K562 (cell line): ENCODE results near the gene AGPAT3. TPM values are rescaled to one million over a fixed set of nuclear protein-coding genes. Genes with fewer than 3 reads are reported as not detected.

Source experiments
- BRD9 ChIP-seq: fragments of 450-650 bp; IDR thresholded peaks from 2 replicates; pipeline ENCODE4 v1.6.1; 2018; ENCODE audit warnings: low read depth; ENCODE audit not compliant: partially characterized antibody
- CCAR2 ChIP-seq: fragments of 200-400 bp; formaldehyde crosslinking; IDR thresholded peaks from 2 replicates; pipeline ENCODE4 v1.6.1; 2017; ENCODE audit warnings: mild to moderate bottlenecking, low read depth, low read length
- ETV5 ChIP-seq: sonication (generic); formaldehyde crosslinking; IDR thresholded peaks from 2 replicates; pipeline ENCODE4 v1.4.0; 2020; ENCODE audit warnings: low read depth, mild to moderate bottlenecking, missing genetic modification reagents
- FIP1L1 ChIP-seq: fragments of 200-400 bp; formaldehyde crosslinking; IDR thresholded peaks from 2 replicates; pipeline ENCODE4 v1.6.1; 2018; ENCODE audit warnings: mild to moderate bottlenecking, low read depth, low read length; ENCODE audit not compliant: poor library complexity, severe bottlenecking
- GATAD2B ChIP-seq: fragments of 450-650 bp; IDR thresholded peaks from 2 replicates; pipeline ENCODE4 v1.6.1; 2017; ENCODE audit warnings: mild to moderate bottlenecking, borderline replicate concordance
- HEY1 ChIP-seq: fragments of 250-450 bp; sonication (Bioruptor Pico); IDR thresholded peaks from 2 replicates; pipeline ENCODE4 v1.5.0; 2020; ENCODE audit warnings: mild to moderate bottlenecking, moderate library complexity, borderline replicate concordance
- HMGN3 ChIP-seq: IDR thresholded peaks from 2 replicates; pipeline ENCODE4 v1.6.1; 2011; ENCODE audit warnings: borderline replicate concordance, low read depth, mild to moderate bottlenecking, mixed read lengths, low read length; ENCODE audit not compliant: insufficient read length; ENCODE audit errors: extremely low read depth
- HNRNPL ChIP-seq: fragments of 200-400 bp; formaldehyde crosslinking; IDR thresholded peaks from 2 replicates; pipeline ENCODE4 v1.6.1; 2017; ENCODE audit warnings: low read depth, mild to moderate bottlenecking, low read length
- KAT7 ChIP-seq: sonication (generic); formaldehyde crosslinking; IDR thresholded peaks from 2 replicates; pipeline ENCODE4 v1.8.0; 2022; ENCODE audit warnings: missing genetic modification reagents, mild to moderate bottlenecking, borderline replicate concordance
- MTA2 ChIP-seq: fragments of 450-650 bp; IDR thresholded peaks from 2 replicates; pipeline ENCODE4 v1.6.1; 2016; ENCODE audit warnings: low read depth
- RAD21 ChIP-seq, 2 experiments: fragments of 250-450 bp in 1 of 2; fragments of 450-650 bp in 1 of 2; sonication (Bioruptor Pico) in 1 of 2; formaldehyde crosslinking in 1 of 2; IDR thresholded peaks in 1 of 2; conservative IDR thresholded peaks in 1 of 2; 2 replicates each; pipeline versions ENCODE4 v1.4.0 to v1.8.0; 2020 to 2022; ENCODE audit warnings: mild to moderate bottlenecking in 2 of 2, moderate library complexity in 1 of 2
- RB1 ChIP-seq: fragments of 450-650 bp; IDR thresholded peaks from 2 replicates; pipeline ENCODE4 v1.6.1; 2017; ENCODE audit warnings: low read depth, mild to moderate bottlenecking
- RBBP5 ChIP-seq: fragments of 200-600 bp; sonication (generic); IDR thresholded peaks from 2 replicates; pipeline ENCODE4 v1.6.1; 2012; ENCODE audit warnings: borderline replicate concordance, mild to moderate bottlenecking, low read length, control low read depth, inconsistent platforms; ENCODE audit not compliant: insufficient read depth, poor library complexity, severe bottlenecking
- RBFOX2 ChIP-seq: fragments of 200-400 bp; formaldehyde crosslinking; IDR thresholded peaks from 2 replicates; pipeline ENCODE4 v1.6.1; 2017; ENCODE audit warnings: low read depth, mild to moderate bottlenecking, low read length, moderate library complexity
- STAT5B ChIP-seq: fragments of 250-450 bp; sonication (Bioruptor Pico); IDR thresholded peaks from 2 replicates; pipeline ENCODE4 v1.8.0; 2021; ENCODE audit warnings: mild to moderate bottlenecking, inconsistent platforms
- polyA plus RNA-seq, 8 experiments: library from polyadenylated mRNA; depleted of rRNA in 4 of 8; stranded (reverse) in 5 of 8; unstranded in 3 of 8; fragments of >200 nt; fragmentation: Nextera tagmentation in 2 of 8; fragmentation: Illumina TruSeq in 1 of 8; extraction: Ambion mirVana in 2 of 8; extraction: Trizol in 1 of 8; gene quantifications; 2 replicates each; pipeline versions ENCODE4 v1.2.1 to v1.2.3, GENCODE V29; 2011 to 2014; ENCODE audit warnings: inconsistent platforms in 1 of 8, missing spikeins in 1 of 8
- total RNA-seq, 7 experiments: library from RNA; depleted of rRNA in 6 of 7; stranded (reverse); fragments of >200 nt in 6 of 7; fragmentation: Illumina TruSeq in 2 of 7; extraction: Trizol in 2 of 7; gene quantifications; 2 replicates each; pipeline versions ENCODE4 v1.2.1 to v1.2.3, GENCODE V29; 2011 to 2021; ENCODE audit warnings: low replicate concordance in 1 of 7
- TF ChIP-seq, protein P1 (sequence below): sonication (generic); formaldehyde crosslinking; IDR thresholded peaks from 2 replicates; pipeline ENCODE4 v1.8.0; 2022; ENCODE audit warnings: mild to moderate bottlenecking, missing genetic modification reagents
- TF ChIP-seq, protein P2 (sequence below), 3 experiments: fragments of 200-800 bp in 1 of 3; sonication (Bioruptor generic) in 1 of 3; sonication (generic) in 1 of 3; formaldehyde crosslinking in 1 of 3; IDR thresholded peaks; 2 replicates each; pipeline versions ENCODE4 v1.6.1 to v1.8.0; 2016 to 2022; ENCODE audit warnings: mild to moderate bottlenecking in 2 of 3, missing compliant biosample characterization in 2 of 3, missing genetic modification characterization in 2 of 3, missing genetic modification reagents in 1 of 3
- TF ChIP-seq, protein P3 (sequence below): fragments of 150-350 bp; IDR thresholded peaks from 2 replicates; pipeline ENCODE4 v1.6.1; 2014; ENCODE audit warnings: low read depth, mild to moderate bottlenecking, low read length, borderline replicate concordance
- TF ChIP-seq, protein P4 (sequence below): fragments of 450-650 bp; formaldehyde crosslinking; IDR thresholded peaks from 2 replicates; pipeline ENCODE4 v1.4.0; 2020; ENCODE audit warnings: mild to moderate bottlenecking, moderate library complexity

Gene AGPAT3
- total and polyA plus RNA-seq, 9 of the 15 experiments (the other 6 are each of a cell fraction or from before 2014, with no cell fraction given), result 1.5 to 88.4 (median 35.7) TPM

DNA sequence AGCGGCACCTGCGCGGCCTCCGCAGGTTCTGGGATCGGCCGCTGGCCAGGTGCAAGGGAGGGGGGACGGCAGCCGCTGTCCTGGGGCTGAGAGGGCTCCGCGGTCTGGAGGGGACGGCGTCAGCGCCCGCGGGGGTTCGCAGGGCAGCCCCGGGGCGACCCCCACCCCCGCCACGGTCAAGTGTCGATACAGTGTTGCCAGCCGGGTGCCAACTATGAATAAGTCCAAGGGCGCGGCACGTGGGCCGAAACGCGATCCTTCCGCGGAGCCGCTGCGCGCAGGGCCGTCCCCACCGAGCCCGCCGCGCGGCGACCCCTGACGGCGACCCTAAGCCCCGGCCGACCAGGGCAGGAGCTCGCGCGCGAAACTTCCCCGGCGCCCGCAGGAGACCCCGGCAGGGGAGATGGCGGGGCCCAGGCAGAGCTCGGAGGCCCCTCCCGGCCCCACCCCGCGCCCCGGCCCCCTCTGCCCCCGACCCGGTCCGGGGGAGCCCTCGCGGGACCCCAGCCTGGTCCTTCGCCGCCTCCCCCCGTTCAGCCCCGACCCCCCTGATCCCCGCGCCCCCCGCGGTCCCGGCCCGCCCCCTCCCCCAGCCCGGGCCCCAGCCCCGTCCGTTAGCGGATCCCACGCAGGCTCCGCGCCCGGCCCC, 586 bp upstream of the AGPAT3 start (continued):
- TF ChIP-seq RAD21 (CRISPR knock-in tag; conservative IDR thresholded peaks at IDR 0.05 in 1 of 2, IDR thresholded peaks at IDR 0.05 in 1 of 2), result 0 out of 4 replicates have a peak, but pooled peaks of 1 of the 2 experiments have one; percentile 2
- TF ChIP-seq, protein P1, sequence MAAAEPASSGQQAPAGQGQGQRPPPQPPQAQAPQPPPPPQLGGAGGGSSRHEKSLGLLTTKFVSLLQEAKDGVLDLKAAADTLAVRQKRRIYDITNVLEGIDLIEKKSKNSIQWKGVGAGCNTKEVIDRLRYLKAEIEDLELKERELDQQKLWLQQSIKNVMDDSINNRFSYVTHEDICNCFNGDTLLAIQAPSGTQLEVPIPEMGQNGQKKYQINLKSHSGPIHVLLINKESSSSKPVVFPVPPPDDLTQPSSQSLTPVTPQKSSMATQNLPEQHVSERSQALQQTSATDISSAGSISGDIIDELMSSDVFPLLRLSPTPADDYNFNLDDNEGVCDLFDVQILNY (CRISPR knock-in tag), result no peak
- no peak for TF ChIP-seq CCAR2
- TF ChIP-seq, protein P2, sequence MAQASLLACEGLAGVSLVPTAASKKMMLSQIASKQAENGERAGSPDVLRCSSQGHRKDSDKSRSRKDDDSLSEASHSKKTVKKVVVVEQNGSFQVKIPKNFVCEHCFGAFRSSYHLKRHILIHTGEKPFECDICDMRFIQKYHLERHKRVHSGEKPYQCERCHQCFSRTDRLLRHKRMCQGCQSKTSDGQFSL (CRISPR knock-in tag; IDR thresholded peaks at IDR 0.05), result peak; percentile 35; the same call in 1 of the 2 replicates
- TF ChIP-seq, protein P2 (tag; IDR thresholded peaks at IDR 0.05), result peak in 1 of 2 experiments; percentile 15; a peak in 1 of 4 replicates
- no peak for TF ChIP-seq ETV5 (CRISPR knock-in tag)
- no peak for TF ChIP-seq BRD9
- TF ChIP-seq, protein P3, sequence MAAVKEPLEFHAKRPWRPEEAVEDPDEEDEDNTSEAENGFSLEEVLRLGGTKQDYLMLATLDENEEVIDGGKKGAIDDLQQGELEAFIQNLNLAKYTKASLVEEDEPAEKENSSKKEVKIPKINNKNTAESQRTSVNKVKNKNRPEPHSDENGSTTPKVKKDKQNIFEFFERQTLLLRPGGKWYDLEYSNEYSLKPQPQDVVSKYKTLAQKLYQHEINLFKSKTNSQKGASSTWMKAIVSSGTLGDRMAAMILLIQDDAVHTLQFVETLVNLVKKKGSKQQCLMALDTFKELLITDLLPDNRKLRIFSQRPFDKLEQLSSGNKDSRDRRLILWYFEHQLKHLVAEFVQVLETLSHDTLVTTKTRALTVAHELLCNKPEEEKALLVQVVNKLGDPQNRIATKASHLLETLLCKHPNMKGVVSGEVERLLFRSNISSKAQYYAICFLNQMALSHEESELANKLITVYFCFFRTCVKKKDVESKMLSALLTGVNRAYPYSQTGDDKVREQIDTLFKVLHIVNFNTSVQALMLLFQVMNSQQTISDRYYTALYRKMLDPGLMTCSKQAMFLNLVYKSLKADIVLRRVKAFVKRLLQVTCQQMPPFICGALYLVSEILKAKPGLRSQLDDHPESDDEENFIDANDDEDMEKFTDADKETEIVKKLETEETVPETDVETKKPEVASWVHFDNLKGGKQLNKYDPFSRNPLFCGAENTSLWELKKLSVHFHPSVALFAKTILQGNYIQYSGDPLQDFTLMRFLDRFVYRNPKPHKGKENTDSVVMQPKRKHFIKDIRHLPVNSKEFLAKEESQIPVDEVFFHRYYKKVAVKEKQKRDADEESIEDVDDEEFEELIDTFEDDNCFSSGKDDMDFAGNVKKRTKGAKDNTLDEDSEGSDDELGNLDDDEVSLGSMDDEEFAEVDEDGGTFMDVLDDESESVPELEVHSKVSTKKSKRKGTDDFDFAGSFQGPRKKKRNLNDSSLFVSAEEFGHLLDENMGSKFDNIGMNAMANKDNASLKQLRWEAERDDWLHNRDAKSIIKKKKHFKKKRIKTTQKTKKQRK, result no peak
- peak; percentile 46 for TF ChIP-seq FIP1L1
- peak; percentile 74 for TF ChIP-seq RBBP5
- peak; percentile 76 for TF ChIP-seq RB1
- peak; percentile 91 for TF ChIP-seq HMGN3
- no peak for TF ChIP-seq STAT5B (CRISPR knock-in tag)
- TF ChIP-seq KAT7, result 0 out of 2 replicates have a peak, but pooled peaks have one; percentile 38
- peak; percentile 83 for TF ChIP-seq RBFOX2
- TF ChIP-seq, protein P4, sequence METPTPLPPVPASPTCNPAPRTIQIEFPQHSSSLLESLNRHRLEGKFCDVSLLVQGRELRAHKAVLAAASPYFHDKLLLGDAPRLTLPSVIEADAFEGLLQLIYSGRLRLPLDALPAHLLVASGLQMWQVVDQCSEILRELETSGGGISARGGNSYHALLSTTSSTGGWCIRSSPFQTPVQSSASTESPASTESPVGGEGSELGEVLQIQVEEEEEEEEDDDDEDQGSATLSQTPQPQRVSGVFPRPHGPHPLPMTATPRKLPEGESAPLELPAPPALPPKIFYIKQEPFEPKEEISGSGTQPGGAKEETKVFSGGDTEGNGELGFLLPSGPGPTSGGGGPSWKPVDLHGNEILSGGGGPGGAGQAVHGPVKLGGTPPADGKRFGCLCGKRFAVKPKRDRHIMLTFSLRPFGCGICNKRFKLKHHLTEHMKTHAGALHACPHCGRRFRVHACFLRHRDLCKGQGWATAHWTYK (CRISPR knock-in tag), result peak; percentile 67
- peak; percentile 69; the same call in 1 of the 2 replicates for TF ChIP-seq GATAD2B
- no peak for TF ChIP-seq HEY1 (CRISPR knock-in tag)
- TF ChIP-seq HNRNPL, result peak; percentile 88
- no peak for TF ChIP-seq MTA2
